HG03045 (cell line): Measurements from ENCODE around the gene PRDM16.
"Not testable (repeated sequence)": the region's sequence is repeated elsewhere in the genome, so short reads cannot be mapped to it uniquely, and the experiment has no call there.

Experiments used
- ATAC-seq: cut with Tn5 transposase; IDR thresholded peaks from one replicate; pipeline ENCODE4 v1.9.1; 2021; ENCODE audit warnings: mild to moderate bottlenecking, moderate library complexity; ENCODE audit not compliant: unreplicated experiment

Gene PRDM16

DNA sequence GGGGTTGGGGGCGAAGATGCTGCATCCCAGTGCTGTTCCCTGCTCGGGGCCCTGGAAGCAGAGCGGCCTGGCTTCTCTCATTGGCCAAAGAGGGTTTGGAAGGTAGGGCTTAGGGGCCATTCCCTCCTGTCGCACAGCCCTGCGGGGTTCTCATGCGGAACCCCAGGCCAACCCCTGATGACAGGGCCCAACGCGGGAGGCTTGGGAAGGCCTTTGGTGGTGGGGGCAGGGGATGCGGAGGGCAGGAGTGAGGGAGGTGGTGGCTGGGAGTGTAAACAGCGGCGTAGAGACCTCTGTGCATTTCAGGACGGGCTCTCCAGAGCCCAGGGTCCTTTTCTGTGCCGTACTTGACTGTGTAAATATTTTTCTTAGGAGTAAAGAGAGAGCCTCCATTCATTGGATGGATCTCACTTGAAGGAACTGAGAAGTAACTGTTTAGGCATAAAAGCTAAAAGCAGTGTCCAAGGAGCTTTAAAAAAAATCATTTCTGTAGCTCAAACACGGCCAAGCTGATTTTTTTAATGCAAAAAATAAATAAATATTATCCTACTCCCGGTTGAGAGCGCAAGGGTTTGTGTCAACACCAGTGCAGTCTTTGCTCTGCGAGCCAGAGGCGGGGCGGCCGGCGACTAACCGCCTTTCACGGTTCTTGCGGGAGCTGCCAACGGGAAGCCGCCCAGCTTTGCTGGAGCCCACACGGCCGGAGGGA lies 169.1 kb downstream of the PRDM16 start:
- no peak for ATAC-seq

DNA sequence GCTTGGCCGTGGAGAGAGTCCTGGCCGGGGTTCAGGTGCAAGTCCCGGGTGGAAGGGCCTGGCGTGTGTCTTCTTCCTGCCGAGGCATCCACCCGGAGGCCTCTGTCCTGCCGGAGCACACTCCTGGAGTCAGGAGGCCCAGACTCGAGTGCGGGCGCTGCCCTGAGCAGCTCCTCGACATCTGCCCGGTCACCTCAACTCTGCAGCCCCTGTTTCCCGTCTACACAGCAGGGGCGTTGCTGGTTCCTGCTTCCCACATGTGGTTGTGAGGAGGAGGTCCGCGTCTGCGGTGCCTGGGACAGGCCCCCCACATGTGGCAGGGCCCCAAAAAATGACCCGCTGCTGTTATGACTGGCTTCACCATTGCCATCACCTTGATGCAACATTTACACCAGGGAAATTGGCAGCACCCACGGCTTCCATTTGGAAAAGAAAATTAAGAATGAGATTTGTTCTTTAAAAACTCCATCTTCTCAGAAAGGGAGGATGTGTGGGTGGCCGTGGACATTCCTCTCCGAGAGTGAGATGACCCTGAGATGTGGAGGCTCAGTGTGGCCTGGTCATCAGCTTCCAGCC lies 169.8 kb downstream of the PRDM16 start:
- no peak for ATAC-seq

DNA sequence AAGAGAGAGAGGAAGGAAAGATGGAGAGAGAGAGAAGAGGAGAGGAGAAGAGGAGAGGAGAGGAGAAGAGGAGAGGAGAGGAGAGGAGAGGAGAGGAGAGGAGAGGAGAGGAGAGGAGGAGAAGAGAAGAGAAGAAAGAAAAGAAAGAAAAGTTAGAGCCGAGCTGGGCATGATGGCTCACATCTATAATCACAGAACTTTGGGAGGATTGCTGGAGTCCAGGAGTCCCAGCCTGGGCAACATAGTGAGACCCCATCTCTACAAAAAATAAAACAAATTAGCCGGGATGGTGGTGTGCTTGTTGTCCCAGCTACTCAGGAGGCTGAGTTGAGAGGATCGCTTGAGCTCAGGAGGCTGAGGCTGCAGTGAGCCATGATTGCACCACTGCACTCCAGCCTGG lies 171.0 kb downstream of the PRDM16 start:
- not testable (repeated sequence) for ATAC-seq

DNA sequence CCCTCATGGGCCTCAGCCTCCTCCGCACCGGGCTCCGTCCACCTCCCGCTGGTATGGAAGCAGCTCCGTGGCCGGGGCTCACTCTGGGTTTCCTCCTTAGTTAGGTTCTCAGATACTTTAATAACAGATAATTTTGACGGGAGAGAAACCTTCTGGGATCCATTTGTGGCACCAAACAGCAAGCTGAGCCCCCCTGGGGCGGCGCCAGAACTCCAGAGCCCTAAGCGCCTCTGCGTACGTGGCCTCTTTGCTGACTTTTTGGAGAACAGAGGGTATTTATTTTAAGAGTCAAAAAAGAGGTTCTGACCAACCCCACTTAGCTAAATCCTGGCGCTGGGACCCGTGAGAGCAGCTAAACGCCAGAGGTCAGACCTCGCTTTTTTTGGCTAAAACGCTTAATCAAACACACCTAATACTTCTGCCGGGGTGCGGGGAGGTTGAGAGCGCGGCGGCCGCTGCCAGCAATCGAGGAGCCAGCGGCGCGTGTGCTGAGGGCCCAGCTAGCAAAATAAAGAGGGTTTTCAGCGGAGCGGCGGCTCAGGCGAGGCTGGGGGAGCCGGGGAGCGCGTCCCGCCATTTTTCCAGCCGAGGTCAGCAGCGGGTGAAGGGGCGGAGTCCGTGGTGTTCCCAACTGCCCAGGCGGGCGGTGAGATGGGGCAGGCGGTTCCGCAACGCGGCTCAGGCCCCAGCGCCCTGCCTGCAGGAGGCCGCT lies 171.7 kb downstream of the PRDM16 start:
- ATAC-seq = no peak

DNA sequence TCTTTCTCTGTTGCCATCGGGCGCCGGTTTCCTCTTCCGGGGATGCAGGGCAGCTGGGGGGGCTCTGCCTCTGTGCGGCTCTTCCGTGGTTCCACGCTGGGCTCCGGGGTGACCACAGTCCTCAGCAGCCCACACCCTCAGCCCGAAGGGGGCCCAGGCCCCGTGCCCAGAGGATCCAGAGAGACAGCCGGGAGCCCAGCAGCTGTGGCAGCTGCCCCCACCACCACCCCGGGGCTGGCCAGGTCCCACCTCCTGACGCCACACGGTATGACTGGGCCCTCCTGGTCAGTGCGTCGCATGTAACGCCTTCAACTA lies 172.2 kb downstream of the PRDM16 start:
- ATAC-seq = no peak

DNA sequence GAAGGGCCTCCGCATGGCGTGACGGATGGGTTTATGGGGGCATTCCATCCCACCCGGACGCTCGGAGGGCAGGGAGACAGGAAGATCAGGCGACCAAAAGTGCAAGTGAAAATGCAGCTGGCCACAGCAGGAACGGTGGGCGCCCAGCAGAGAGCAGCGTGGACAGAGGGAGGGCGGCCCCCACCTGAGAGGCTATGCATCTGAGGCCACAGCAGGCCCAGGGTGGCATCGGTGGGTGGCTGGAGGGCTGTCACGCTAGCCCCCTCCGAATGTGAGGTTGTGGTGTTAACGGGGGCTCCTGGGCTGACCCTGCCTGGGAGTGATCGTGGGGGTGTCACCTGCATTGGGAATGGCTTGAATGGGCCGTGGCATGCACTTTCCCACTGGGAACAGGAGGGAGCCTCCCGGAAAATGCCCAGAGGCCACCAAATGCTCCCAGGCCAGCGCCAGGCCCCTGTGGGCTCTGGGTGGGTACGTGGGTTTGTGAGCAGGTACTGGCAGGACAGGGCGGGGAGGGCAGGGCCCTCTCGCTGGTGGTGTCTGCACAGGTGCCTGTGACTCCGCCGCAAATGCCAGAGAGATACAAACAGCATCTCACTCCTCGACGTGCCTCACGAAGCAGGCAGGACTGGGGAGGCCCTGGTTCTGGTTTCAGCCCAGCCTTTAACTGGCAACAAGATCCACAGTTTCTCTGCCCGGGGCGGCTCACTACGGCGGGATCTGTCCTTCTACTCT lies 172.8 kb downstream of the PRDM16 start:
- ATAC-seq = no peak

DNA sequence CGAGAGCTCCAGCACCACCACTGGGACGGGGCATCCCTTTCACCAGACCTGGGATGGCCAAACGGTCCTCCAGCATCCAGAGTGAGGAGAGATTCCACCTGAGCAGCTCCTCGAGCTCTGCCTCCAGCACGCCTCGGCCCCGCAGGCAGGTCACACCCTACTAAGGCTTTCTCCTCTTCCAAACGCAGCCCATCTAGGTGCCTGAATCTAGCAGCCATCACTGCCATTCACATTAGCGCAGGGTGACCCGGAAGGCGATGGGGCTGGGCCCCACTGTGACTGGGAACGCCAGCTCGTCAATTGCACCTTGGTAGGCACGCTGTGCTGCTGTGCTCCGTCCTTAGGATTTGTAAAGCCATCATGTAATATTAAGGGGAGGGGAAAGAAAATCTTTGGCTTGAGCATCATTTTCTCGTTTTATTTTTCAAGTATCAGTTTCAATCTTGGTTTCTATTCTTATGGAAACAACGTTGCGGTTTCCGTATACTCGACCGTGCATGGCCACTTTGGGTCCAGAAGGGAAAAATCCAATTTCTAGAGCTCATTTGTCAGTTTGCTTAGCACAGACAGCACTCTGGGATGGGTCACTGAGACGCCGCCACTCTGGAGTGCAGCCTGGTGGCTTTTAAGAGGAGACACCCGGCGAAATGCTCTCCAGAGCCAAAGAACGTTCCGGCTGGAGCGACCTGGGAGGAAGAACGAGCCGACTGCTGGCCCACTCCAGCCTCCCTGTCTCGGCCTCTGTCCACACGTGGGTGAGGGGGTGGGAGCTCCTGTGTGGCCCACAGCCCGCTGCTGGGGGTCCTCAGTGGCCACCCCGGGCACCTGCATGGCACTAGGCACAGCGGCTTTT lies 173.6 kb downstream of the PRDM16 start:
- ATAC-seq = no peak

DNA sequence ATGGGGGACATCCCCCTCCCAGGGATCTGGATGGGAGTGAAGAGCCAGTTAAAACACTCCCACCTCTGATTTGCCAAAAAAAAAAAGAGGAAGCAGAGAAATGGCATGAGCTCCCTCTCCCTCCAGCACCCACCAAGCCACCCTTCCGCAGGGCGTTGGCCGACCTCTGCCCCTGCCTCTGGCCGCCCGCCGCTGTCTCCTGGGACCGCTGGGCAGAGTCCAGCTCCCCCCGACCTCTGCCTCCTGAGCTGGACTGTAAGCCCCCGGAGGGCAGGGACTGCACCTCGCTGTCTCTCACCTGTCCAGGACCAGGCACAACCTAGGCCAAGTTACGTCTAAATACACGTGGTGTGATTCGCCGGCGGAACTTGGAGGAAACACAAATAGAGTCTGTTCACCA lies 174.3 kb downstream of the PRDM16 start:
- no peak for ATAC-seq

DNA sequence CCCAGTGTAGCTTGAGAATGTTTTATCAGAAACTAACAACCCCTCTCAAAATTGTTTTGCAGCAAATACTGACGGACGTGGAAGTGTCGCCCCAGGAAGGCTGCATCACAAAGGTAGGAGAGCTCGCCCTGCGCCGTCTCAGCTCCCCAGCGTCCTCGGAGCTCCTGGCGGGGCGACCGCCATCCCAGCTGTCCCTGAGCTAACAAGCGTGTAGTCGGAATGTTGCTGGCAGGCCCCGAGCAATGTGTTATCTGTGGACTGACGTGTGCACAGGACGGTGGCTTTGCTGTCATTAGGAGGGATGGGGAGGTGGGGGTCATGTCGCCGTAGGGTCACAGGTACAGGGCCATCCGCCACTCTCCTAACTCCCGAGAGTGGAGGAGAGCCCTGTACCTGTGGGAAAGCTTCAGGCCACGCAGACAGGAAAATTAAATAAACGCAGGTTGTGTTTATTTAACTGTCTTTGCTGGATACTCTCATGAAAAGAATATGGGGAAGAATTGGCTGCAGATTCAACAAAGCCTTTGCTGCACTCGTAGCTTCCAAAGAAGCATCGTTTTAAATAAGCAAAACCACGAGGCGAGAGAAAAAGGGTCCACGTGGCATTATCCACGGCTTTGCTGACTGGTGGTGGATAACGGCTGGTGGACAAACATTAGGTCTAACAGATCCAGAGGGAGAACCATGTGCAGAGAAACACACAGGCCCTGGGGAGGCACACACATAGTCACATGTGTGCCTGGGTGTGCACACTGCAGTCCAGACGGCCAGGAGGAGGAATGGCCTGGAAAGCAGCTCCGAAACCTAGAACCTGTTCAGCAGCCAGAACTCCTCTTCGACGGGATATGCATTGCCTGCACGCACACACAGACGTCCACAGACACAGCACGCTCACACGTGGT lies 175.3 kb downstream of the PRDM16 start:
- ATAC-seq = no peak

DNA sequence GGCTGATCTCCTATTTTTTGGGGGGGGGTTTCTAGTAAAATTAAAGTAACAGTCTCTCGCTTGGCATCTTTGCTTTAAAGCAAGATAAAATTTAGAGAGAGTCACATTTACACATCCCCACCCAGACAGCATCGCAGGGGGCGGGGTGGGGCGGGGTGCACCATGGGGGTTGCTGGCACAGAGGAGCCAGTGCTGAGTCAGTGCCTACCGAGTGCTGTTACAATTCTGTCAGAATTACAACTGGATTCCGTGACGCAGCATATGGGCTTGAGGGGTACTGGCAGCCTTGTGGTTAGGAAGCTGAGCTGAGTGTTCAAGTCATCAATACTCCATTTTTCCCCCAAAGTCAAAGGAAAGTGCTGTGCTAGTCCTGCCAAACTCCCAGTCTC lies 175.9 kb downstream of the PRDM16 start:
- ATAC-seq = no peak

DNA sequence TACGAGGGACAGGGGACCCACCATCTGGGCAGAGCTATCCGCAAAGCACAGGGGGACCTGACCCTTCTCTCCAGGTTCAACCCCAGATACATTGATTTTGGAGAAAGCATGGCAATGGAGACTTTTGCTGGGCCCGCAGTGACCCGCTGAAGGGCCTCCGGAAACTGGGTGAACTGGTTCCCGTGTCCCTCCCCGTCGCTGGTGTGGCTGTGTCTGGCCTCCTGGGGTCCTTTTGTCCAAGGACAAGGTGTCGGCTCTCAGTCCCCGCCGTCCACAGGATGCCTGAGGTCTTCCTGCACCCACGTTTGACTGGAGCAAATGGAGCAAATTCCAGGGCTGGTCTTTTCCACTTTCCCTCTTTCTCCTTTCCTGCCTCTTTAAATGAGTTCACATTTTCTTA lies 176.3 kb downstream of the PRDM16 start:
- ATAC-seq = no peak

DNA sequence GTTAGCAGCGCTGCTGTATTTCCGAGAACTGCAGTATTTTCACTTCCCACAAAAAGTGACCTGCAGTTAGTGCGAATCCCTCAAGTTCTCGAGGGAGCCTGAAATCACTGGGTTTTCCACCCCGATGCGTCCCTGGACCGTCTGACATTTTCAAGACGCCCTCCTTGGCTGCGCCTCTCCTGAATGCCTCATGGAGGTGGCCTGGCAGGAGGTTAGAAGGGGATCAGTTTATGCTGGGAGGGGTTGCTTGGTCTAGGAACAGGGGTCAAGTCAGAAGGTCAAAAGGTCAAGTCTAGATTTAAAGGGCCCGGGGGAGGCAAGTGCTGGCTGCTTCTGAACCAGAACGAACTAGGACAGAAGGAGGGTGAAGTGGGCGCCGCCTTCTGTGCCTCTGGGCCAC lies 176.8 kb downstream of the PRDM16 start:
- ATAC-seq = no peak

DNA sequence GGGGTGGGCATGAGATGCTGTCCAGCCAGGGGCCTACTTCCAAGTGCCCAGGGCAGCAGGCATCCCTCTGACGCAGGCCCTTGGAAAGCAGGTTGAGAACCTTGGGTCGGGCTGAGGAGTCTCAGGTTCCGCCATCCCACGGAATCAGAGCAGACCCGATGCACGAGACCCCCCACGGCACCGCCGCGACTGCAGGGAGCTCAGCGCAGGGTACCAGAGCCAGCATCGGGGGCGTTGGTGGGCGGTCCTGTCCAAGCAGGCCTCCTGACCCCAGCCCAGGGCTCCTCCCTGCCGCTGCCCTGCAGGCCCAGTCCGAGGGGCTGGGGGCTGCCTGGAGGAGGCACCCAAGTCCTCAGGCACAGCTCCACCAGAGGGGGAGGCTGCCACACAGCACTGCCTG lies 177.2 kb downstream of the PRDM16 start:
- no peak for ATAC-seq

DNA sequence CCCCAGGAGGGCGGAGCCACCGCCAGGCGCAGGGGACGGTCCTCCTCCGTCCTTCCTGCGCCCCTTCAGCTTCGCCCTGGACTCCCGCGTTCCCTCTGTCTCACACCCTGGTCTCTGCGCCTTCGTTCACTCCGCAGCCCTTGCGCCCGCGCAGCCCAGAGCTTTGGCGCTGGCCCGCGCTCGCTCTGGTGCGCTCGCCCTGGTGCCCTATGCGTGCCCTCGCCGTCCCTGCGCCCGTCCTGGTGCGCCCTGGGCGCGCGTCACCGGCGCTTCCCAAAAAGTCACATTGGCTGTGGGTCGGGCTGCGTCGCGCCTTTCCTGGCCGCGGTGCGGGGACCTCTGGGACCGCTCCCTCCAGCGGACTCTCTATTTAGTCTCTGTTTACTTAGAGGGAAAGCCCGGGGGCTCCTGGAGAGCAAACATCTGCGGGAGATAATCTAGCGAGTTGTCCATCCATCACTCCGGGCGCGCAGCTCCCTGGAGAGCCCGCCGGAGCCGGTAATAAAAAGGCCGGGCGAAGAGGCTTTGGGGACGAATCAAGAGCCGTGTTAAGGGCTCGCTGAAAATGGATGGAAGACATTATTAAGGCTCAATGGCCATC lies 178.6 kb downstream of the PRDM16 start:
- ATAC-seq = no peak

DNA sequence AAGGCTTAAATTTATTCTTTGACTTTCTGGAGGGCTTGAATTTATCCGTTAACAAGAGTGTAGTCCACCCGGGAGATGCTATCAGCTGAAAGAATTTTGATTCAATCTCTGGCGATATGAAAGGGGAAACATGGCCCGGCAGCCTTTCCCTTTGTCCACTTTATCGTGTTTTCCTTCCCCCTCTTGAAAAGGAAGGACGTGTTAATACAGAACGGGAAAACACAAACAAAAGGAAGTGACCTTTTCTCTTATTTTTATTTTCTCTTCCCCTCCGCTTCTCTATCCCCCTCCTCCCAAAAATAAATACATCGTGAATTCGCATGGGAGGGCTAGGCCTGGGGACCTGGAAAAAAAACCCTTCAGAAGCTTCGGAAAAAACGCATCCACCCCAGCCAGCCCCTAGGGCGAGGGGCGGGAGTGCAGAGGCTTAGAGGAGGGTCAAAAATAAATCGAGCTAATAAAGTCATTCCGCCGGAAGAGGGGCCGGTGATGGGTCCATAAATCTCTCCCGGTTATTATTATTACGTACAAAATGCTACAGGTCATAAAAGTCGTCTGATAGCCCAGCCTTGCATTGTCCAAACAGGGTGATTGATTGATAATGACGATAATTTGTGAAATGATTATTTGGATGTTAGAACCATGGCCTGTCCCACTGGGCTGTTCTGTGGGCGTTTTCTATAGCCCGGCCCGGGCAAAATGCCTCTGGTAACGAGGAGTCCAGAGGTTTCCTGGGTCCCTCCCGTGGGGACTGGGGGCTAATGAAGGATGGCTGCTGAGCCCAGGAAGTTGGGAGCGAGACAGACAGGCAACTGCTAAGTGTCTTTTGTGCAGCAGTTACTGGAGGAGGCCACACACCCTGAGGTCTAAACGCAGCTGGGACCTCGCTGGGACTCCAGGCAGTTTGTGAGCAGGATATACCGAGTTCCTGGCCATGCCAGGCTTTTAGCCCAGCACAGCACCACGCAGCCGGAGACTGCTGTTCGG lies 179.4 kb downstream of the PRDM16 start:
- no peak for ATAC-seq

DNA sequence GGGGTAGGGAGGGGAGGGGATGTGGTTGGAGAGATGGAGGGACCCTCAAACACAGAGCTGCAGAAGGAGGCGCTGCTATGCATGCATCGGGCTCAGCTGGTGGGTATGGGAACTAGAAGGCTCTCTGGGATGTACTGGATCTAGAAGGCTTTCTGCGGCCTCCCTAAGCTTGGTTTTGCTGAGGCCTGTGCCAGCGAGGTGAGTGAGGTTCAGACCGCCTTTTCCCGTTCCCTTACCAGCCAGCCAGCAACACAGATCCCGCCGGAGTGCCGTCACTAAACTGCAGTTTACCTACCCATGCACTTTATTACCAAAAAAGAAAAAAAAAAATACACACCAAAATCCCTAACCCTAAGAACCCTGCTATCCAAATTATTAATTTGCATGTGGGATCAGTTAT lies 180.2 kb downstream of the PRDM16 start:
- no peak for ATAC-seq

DNA sequence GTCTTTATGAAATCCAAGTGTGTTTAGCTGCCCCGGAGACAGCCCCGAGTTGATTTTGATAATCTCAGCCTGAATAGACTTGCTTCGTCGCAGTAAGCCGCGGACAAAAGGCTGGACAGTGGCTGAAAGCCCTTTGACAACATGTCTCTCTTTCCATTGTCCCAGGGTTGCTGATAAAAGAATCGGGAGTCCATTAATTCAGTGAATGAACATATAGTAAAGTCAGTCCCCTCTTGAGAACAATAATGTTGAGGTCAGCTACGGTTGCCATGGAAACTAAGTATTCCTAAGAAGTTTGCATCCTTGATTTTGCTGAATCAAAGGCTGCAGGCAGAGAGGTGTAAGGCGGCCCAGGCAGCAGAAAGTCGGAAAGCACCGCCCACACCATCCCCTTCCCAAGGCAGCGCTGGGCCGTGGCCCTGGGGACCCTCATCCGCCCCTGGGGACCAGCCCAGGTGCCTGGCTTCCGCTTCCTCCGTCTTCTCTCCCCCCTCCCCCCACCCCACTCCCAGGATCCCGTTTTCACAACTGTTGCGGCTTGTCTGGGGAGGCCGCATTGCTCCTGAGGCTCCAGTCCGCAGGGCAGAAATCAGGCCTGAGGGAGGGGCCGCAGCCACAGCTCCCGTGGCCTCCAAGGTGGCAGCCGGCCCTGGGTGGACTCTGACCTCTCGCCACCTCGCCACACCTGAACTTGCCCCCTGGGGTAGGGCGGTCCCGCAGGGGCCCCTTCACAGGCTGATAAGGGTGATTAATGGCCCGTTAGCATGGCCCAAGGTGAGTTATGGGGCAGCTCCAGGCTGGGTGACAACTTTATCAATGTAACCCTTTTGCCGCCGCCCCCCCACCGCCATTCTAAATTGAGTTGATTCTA lies 180.9 kb downstream of the PRDM16 start:
- no peak for ATAC-seq
